GM19238 (cell line): ENCODE results near the gene SLC39A11.

ENCODE experiments used
- DNase-seq: peaks from one replicate; pipeline ENCODE4 v3.0.0; 2011; ENCODE audit warnings: low spot score; ENCODE audit not compliant: insufficient read length

Gene SLC39A11

GRCh38 chr17:72631949-72632684 is 460.4 kb downstream of the SLC39A11 start:
- DNase-seq = no peak

DNA sequence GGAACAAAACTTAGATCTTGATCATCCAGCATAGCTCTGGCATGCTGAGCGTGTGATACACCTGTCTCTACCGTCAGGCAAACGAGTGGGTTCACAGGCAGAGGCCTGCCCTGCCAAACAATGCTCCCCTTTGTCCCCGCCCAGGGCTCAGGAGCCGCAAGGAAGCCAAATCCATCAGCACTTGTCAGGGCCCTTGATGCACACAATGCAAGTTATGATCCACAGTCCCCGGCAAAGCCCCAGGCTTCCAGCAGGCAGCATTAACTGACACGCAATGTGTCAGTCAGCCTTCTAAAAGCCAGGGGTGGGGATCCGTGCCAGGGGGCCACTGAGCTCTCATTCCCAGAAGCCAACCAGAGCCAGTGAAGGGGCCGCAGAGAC is 460.9 kb downstream of the SLC39A11 start:
- no peak for DNase-seq

GRCh38 chr17:72624652-72625051 is 467.8 kb downstream of the SLC39A11 start:
- DNase-seq = no peak

- no peak for DNase-seq
Observed at GRCh38 chr17:72624226-72624625, 468.3 kb downstream of the SLC39A11 start.

- DNase-seq = no peak
Observed at GRCh38 chr17:72622661-72623433, 469.6 kb downstream of the SLC39A11 start.

DNA sequence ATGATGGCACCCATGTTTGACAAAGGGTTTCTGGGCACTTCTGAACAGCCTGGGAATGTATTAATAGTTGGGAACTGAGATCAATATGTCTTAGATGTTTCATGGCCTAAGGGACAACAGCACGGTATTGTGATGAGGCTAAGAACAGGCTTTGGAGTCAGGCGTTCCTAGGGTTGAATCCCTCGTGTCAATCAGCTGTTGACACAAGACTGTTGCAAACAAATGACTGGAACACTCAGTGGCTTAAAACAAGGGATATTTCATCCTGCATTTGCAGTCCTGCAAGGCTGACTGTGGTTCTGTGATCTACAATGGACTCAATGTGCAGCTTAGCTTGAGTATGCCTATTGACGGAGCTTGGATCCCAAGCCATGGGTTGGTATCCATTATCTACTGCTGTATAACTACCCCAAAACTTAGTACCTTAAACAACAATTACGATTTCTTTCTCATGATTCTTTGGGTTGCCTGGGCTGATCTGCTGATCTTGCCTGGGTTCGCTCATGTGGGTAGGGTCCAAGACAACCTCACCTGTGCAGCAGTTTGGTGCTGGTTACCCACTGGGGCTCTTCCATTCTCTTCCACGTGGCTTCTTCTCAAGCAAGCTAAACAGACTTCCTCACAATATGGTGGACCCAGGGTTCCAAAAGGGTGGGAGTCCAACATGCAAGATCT is 472.4 kb downstream of the SLC39A11 start:
- no peak for DNase-seq

- no peak for DNase-seq
Observed at GRCh38 chr17:72618001-72618509, 474.4 kb downstream of the SLC39A11 start.

DNA sequence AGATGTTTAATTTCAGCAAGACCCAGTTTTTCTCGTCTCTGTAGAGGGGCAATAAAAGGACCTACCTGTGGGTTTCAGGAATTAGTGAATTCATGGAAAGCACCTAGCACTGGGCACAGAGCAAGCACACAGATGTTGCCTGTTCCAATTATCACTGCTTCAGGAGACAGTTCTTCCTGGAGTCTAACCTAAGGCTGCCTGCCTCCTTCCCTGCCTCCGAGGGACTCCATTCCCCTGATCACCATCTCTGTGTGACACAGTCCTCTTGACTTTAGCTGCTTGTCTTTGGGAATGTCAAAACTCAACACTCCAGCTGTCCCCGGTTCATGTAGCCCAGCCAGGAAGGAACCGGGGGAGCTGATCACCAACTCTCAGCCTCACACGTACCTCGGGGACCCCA is 474.9 kb downstream of the SLC39A11 start:
- no peak for DNase-seq

DNA sequence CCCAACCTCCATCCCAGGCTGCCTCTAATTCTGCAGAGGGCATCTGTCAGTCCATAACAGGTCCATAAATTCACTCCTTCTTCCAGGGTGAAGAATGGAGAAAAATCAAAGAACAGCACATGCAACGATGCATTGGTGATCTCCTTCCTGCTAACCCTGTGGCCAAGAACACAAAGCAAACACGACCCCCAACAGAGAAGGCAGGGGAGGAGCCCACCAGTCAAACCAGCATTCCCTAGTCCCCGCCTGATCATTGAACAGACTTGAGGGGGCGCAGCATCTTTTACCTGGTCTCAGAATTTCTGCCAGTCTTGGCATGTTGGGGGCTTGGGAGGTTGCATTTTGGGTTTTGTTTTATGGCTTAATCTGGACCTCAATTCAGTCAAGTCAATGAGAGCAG is 476.0 kb downstream of the SLC39A11 start:
- DNase-seq = no peak

DNA sequence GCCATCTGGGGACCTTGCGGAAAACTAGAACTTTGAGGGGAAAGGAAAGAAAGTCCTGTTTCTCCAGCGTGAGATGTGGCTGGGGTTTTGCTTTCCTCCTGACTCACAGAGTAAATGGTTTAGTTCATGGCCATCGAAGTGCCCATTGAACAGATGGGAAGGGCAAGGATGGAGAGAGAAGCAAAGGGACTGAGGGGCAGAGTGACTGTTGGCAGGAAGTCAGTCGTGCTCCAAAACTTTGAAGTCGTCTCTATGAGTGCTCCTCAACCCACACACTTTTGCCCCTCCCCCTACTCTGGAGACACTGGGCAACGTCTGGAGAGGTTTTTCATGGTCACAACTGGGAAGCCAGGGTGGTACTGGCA is 476.9 kb downstream of the SLC39A11 start:
- no peak for DNase-seq

DNA sequence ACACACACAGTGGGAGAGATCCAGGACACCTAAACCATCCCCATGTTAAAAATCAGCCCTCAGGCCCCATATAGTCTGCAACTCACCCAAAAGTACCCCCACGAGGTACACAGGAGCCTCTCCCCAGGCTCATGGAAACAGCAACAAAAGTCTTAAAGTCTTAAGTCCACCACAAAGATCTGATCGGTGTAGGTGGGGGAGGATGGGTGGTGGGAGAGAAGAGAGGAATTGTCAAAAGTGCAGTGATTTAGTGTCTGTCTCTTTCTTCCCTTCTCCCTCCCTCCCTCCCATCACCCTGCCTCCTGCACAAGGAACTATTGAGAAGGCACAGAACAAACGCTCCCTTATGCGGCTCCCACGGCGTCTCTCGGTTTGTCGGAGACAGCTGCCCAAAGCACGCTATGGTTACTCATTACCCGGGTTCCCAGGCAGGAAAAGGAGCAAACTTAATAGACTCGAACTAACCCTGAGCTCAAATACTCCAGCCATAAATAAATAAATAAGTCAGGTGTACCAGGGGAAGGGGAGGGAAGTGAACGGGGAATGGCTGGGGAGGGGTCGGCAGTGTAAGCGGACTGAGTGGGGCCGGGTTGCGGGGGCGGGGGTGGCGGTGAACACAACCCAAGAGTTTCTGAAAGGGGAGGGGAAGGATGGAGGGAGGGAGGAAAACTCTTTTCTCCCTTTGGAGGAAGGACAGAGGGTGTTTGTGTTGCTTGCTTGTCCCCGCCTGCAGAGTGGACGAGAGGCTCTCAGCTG is 477.4 kb downstream of the SLC39A11 start:
- no peak for DNase-seq

GRCh38 chr17:72614476-72614870 is 478.0 kb downstream of the SLC39A11 start:
- no peak for DNase-seq

GRCh38 chr17:72613806-72614292 is 478.6 kb downstream of the SLC39A11 start:
- DNase-seq = no peak

DNA sequence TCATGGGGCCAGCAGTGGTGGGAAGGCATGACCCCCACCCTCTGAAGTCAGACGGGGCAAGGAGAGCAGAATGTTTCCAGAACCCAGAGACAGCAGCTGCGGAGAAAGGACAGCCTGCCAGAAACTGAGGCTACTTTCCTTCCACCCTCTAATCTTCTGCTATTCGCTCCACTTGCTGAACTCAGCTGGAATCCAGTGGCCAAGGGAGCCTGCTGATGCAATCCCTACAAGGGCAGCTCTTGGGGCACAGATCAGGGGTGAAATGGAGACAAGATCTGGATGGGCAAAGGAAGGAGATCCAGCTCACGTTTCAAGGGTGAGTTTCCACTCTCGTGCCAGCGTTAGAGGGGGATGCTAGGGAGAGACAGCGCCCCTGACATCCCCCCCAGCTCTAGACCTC is 479.1 kb downstream of the SLC39A11 start:
- DNase-seq = no peak

DNA sequence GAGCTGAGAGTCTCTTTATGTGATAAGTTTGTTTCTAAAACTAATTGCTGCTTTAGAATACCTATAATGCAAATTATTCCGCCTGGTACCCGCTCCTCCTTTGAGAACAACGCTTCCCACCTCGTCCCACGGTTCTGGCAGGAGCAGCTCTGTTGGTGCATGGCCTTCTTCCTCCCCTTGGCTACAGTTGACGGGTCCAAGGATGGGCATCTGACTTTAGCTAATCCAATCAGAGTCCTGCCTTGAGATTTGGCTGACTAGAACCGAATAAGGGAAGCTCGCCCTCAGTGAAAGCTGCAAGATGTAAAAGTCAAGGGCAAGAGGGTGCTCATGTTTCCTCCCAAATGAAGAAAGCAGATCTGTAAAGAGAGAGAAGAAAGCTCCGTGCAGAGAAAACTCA is 481.3 kb downstream of the SLC39A11 start:
- no peak for DNase-seq

GRCh38 chr17:72609501-72609900 is 483.0 kb downstream of the SLC39A11 start:
- DNase-seq = no peak

DNA sequence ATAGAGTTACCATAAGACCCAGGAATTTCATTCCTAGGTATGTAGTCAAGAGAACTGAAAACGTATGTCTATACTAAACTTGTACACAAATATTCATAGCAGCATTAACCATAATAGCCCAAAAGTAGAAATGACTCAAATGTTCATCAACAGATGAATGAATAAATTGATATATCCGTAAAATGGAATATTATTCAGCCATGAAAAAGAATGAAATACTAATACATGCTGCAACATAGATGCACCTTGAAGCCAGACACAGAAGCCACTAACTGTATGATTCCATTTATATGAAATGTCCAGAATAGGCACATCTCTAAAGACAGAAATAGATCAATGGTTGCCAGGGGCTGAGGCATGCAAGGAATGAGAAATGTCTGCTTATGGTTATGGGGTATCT is 484.1 kb downstream of the SLC39A11 start:
- no peak for DNase-seq

- DNase-seq = no peak
Observed at GRCh38 chr17:72606656-72607055, 485.8 kb downstream of the SLC39A11 start.

DNA sequence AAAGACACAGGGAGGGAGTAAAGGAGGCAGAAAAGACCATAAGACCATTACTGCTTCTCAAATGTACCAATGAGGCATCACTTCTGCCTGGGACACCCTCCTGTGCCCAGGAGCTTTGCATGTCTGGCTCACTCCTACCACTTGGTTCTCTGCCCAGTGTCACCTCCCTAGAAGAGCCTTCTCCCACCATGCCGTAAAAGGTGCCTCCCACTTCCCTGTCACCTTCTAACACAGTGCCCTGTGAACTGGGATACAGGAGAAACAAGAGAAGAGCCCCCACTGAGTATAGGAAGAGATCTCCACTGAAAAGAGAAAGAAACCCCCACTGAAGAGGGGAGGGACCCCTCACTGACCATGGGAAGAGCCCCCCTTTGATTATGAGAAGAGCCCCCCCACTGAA is 486.9 kb downstream of the SLC39A11 start:
- DNase-seq = no peak

DNA sequence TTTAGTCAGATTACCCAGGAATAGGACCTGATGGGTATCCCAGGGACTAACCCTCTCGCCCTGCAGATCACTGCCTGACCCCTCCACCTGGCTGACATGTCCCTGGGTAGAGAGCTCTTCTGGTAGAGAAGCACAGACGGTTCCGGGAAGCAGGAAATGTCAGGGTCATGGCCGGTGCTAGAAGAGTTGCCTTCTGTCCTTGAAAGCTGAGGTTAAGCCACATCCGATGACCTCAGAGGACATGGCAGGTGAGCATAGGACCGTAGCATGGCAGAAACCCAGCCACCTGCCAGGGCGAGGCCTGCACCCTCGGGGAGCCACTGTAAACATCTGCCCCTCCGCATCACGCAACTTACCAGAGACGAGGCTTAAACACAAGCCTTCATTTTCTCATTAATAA is 488.0 kb downstream of the SLC39A11 start:
- DNase-seq = no peak
